D721Med (cell line): ENCODE measurements around the gene ZEB1.

Experiments
- DNase-seq: peaks from one replicate; pipeline ENCODE4 v3.0.0; 2011; ENCODE audit warnings: low spot score; ENCODE audit not compliant: insufficient read length
- FAIRE-seq: peaks from 2 replicates; lab custom pipeline; 2011; peaks lifted over from hg19 to GRCh38; lab: Jason Lieb, UNC
- CTCF ChIP-seq: IDR thresholded peaks from 2 replicates; pipeline ENCODE4 v1.5.1; 2012; ENCODE audit warnings: mild to moderate bottlenecking, control low read depth; ENCODE audit not compliant: insufficient read depth; ENCODE audit errors: missing control alignments

ZEB1 gene

GRCh38 chr10:31318854-31319601 is at the start of gene ZEB1:
Gene ZEB1 (plus strand): TSS chr10:31319216. CDS start chr10:31319235, 19 bp downstream.
- DNase-seq (peak; percentile 29), FAIRE-seq (no peak)
- no peak for TF ChIP-seq CTCF

GRCh38 chr10:31270954-31271353 is 48.1 kb upstream of the ZEB1 start:
- FAIRE-seq = no peak
- no peak for DNase-seq
- no peak for TF ChIP-seq CTCF

- FAIRE-seq (no peak), DNase-seq (no peak)
- TF ChIP-seq CTCF = no peak
These were observed 46.2 kb upstream of the ZEB1 start for GRCh38 chr10:31272841-31273240.

GRCh38 chr10:31273789-31274188 is 45.2 kb upstream of the ZEB1 start:
- DNase-seq (no peak), FAIRE-seq (no peak)

GRCh38 chr10:31274310-31274709 is 44.7 kb upstream of the ZEB1 start:
- no peak for TF ChIP-seq CTCF
- FAIRE-seq = no peak
- DNase-seq = no peak

More at GRCh38 chr10:31273789-31274188, 45.2 kb upstream of the ZEB1 start:
- no peak for TF ChIP-seq CTCF

- DNase-seq (no peak), FAIRE-seq (no peak)
- no peak for TF ChIP-seq CTCF
These were observed 40.6 kb upstream of the ZEB1 start for GRCh38 chr10:31278279-31278941.

- no peak for TF ChIP-seq CTCF
- DNase-seq = no peak
These were observed 38.0 kb upstream of the ZEB1 start for GRCh38 chr10:31280972-31281371.

More at GRCh38 chr10:31280972-31281371, 38.0 kb upstream of the ZEB1 start:
- no peak for FAIRE-seq
